Breast epithelium (tissue), 4 donors: ENCODE measurements around the gene PGS1. TPM values are rescaled to one million over a fixed set of nuclear protein-coding genes. Genes with fewer than 3 reads are reported as not detected.

ENCODE experiments used
- DNase-seq, 2 donors: peaks; one replicate each; pipeline ENCODE4 v3.0.0-alpha.2; 2019; ENCODE audit warnings: low spot score in 2 of 2
- H3K27ac ChIP-seq, 2 donors: fragments of 200-600 bp; sonication (generic) in 1 of 2; one replicate each; pipeline ENCODE4 v1.5.1; 2016 to 2019; ENCODE audit warnings: mild to moderate bottlenecking in 1 of 2
- H3K27me3 ChIP-seq, 2 donors: fragments of 200-600 bp; sonication (generic) in 1 of 2; one replicate each; pipeline versions ENCODE4 v1.5.1 to v1.6.0; 2017 to 2019; ENCODE audit warnings: control low read depth in 1 of 2, mild to moderate bottlenecking in 1 of 2
- H3K36me3 ChIP-seq: fragments of 200-600 bp; one replicate; pipeline ENCODE4 v1.5.1; 2019
- H3K4me1 ChIP-seq, 2 donors: fragments of 200-600 bp; sonication (generic); one replicate each; pipeline ENCODE4 v1.5.1; 2016 to 2019; ENCODE audit warnings: control low read depth in 1 of 2
- H3K4me3 ChIP-seq, 3 donors: fragments of 200-600 bp; sonication (generic); 1 replicate in 2 of 3; 2 replicates in 1 of 3; pipeline ENCODE4 v1.5.1; 2016 to 2019; ENCODE audit warnings: mild to moderate bottlenecking in 3 of 3, moderate library complexity in 2 of 3
- H3K9me3 ChIP-seq, 2 donors: fragments of 200-600 bp; sonication (generic) in 1 of 2; one replicate each; pipeline ENCODE4 v1.5.1; 2016 to 2019; ENCODE audit warnings: control low read depth in 1 of 2
- CTCF ChIP-seq, 3 donors: fragments of 450-650 bp; IDR thresholded peaks; one replicate each; pipeline ENCODE4 v1.5.1; 2016 to 2017; ENCODE audit warnings: antibody characterized with exemption in 3 of 3, mild to moderate bottlenecking in 3 of 3, moderate library complexity in 3 of 3
- POLR2A ChIP-seq: fragments of 450-650 bp; IDR thresholded peaks from one replicate; pipeline ENCODE4 v1.6.1; 2016; ENCODE audit warnings: antibody characterized with exemption, mild to moderate bottlenecking, moderate library complexity
- POLR2AphosphoS5 ChIP-seq, 3 donors: sonication (generic); formaldehyde crosslinking; IDR thresholded peaks; one replicate each; pipeline ENCODE4 v1.6.1; 2017; ENCODE audit warnings: antibody characterized with exemption in 3 of 3
- intact Hi-C: fragments of 100-400 bp; cut with DNase I; formaldehyde crosslinking; loops from one replicate; pipeline ENCODE4 v1.15.1; 2023; ENCODE audit warnings: low total_unique reads
- total RNA-seq, 3 donors: library from RNA; depleted of rRNA; stranded (reverse); fragments of >200 nt; gene quantifications; one replicate each; pipeline ENCODE4 v1.1.0, GENCODE V29; 2016

PGS1 gene
- total RNA-seq, 3 donors from 2014 or later = 33.9 to 58.7 (median 50.2) TPM

- intact Hi-C loops = no loop called here
- Histone ChIP-seq H3K9me3 (no peaks in the 10 kb centered on the region), H3K27ac (no peak overlapping the region), H3K27me3 (peaks cover 0 to 18% of the 10 kb centered on the region in 2 donors), H3K4me3 (no peak overlapping the region), H3K4me1 (no peaks in the 10 kb centered on the region), H3K36me3 (no peaks in the 10 kb centered on the region)
- DNase-seq = no peak
- no peak for TF ChIP-seq POLR2A
- TF ChIP-seq POLR2AphosphoS5 (IDR thresholded peaks at IDR 0.05) = no peak
- no peak for TF ChIP-seq CTCF (IDR thresholded peaks at IDR 0.05)
These were observed 55.4 kb downstream of the PGS1 start for GRCh38 chr17:78433780-78434335.

GRCh38 chr17:78434455-78435329 is 56.2 kb downstream of the PGS1 start:
- intact Hi-C loops = no loop called here
- Histone ChIP-seq H3K27me3 (peaks cover 0 to 18% of the 10 kb centered on the region in 2 donors), H3K27ac (no peak overlapping the region), H3K9me3 (no peaks in the 10 kb centered on the region), H3K4me3 (no peak overlapping the region), H3K36me3 (no peaks in the 10 kb centered on the region), H3K4me1 (no peaks in the 10 kb centered on the region)
- TF ChIP-seq POLR2A = no peak
- no peak for TF ChIP-seq CTCF (IDR thresholded peaks at IDR 0.05)
- no peak for TF ChIP-seq POLR2AphosphoS5 (IDR thresholded peaks at IDR 0.05)
- DNase-seq = no peak

- H3K4me3 ChIP-seq = no peak overlapping the region
- peaks cover 0 to 18% of the 10 kb centered on the region in 2 donors for H3K27me3 ChIP-seq
- intact Hi-C loops = no loop called here
- no peak overlapping the region for H3K27ac ChIP-seq
- no peaks in the 10 kb centered on the region for H3K36me3 ChIP-seq
- H3K9me3 ChIP-seq = no peaks in the 10 kb centered on the region
- DNase-seq = no peak
- H3K4me1 ChIP-seq = no peaks in the 10 kb centered on the region
- TF ChIP-seq POLR2A (no peak), CTCF (IDR thresholded peaks at IDR 0.05) (no peak), POLR2AphosphoS5 (IDR thresholded peaks at IDR 0.05) (no peak)
These were observed 57.0 kb downstream of the PGS1 start for GRCh38 chr17:78435330-78436005.

- Histone ChIP-seq H3K27me3 (peaks cover 0 to 18% of the 10 kb centered on the region in 2 donors), H3K9me3 (no peaks in the 10 kb centered on the region), H3K27ac (no peak overlapping the region), H3K36me3 (no peaks in the 10 kb centered on the region), H3K4me1 (no peaks in the 10 kb centered on the region), H3K4me3 (no peak overlapping the region)
- no peak for DNase-seq
- TF ChIP-seq POLR2A = no peak
- TF ChIP-seq CTCF (IDR thresholded peaks at IDR 0.05) = no peak
- no peak for TF ChIP-seq POLR2AphosphoS5 (IDR thresholded peaks at IDR 0.05)
- intact Hi-C loops = no loop called here
These were observed 59.2 kb downstream of the PGS1 start for GRCh38 chr17:78437508-78438169.
